ENCODE data around the gene NUP153. TPM values are rescaled to one million over a fixed set of nuclear protein-coding genes. Genes with fewer than 3 reads are reported as not detected.
"Not testable (repeated sequence)": the region's sequence is repeated elsewhere in the genome, so short reads cannot be mapped to it uniquely, and the experiment has no call there.

Gene NUP153
- polyA plus RNA-seq, 4 donors = 7.6 to 31.6 (median 8.6) TPM

DNA sequence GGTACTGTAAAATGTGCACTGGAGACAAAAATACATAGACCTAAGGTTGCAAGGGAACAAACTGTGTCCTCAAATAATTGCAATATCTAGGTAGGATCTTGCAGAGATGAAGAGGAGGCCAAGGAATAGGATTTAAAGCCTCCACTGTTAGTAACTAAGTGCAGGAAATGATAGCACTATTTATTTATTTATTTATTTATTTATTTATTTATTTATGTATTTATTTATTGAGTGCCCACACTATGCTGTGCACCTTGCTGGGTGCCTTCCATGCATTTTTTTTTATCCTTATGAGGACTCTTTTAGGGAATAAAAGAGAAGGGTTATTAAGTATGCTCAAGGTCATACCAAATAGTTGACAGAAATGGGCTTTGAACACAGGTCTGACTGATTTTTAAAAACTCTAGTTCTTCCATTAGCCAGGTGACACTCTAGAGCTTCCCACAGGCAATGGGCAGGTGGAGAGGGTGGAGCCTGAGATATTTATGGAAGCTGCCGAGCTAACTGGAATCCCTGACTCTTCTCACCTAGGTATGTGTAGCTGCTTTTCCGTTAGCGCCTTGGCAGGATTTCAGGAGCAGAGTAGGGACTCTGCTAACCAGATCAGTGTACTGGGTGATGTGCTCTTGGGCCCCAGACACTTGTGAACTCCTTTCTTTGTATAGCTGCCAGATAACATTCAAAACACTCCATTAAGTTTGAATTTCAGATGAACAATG lies 12.8 kb upstream of the NUP153 start:
- FAIRE-seq = no peak
- 34 to 52% (median 40%) methylated on average over 3 of the region's 3 CpGs for WGBS, 3 donors
- Histone ChIP-seq H3K27me3 (ENCODE audit: control insufficient read depth in 3 of 3, insufficient read depth in 3 of 3, low read length in 3 of 3) (peaks cover 0 to 4% (median 0%) of the 10 kb centered on the region in 3 donors), H3K36me3 (ENCODE audit: control insufficient read depth in 3 of 3, insufficient read depth in 2 of 3, low read depth in 1 of 3, low read length in 3 of 3) (no peaks in the 10 kb centered on the region), H3K9me3 (ENCODE audit: control insufficient read depth in 2 of 2, insufficient read depth in 1 of 2, low read depth in 1 of 2, low read length in 1 of 2) (no peaks in the 10 kb centered on the region), H3K27ac (ENCODE audit: low read depth in 1 of 3, low read length in 2 of 3) (no peak overlapping the region), H3K4me1 (ENCODE audit: control insufficient read depth in 3 of 3, insufficient read depth in 2 of 3, low read depth in 1 of 3, low read length in 2 of 3) (no peaks in the 10 kb centered on the region), H3K4me3 (ENCODE audit: low read depth in 1 of 3, low read length in 3 of 3) (no peak overlapping the region)
- no peak for DNase-seq

DNA sequence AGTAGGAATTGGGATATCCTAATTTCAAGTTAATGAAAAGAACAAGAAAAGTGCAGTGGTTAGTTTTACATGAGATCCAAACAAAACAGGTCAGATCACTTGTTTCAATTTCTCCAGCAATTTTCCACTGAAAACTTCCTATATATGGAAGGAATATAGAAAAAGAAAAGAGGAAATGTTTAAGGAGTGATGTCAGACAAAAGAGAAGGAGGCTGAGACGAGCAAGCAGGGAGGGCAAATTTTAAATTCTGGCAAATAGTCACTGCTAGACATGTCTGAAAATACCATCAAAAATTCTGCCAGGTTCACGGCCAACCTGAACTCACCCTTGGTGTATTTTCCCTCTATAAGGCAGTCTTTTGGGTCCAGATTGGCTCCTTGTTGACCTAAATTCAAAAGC lies 9.5 kb upstream of the NUP153 start:
- H3K27me3 ChIP-seq (ENCODE audit: control insufficient read depth in 3 of 3, insufficient read depth in 3 of 3, low read length in 3 of 3) = peaks cover 0 to 4% (median 0%) of the 10 kb centered on the region in 3 donors
- H3K4me1 ChIP-seq (ENCODE audit: control insufficient read depth in 3 of 3, insufficient read depth in 2 of 3, low read depth in 1 of 3, low read length in 2 of 3) = no peaks in the 10 kb centered on the region
- no peaks in the 10 kb centered on the region for H3K36me3 ChIP-seq (ENCODE audit: control insufficient read depth in 3 of 3, insufficient read depth in 2 of 3, low read depth in 1 of 3, low read length in 3 of 3)
- no peak overlapping the region for H3K4me3 ChIP-seq (ENCODE audit: low read depth in 1 of 3, low read length in 3 of 3)
- DNase-seq = no peak
- H3K27ac ChIP-seq (ENCODE audit: low read depth in 1 of 3, low read length in 2 of 3) = no peak overlapping the region
- FAIRE-seq = no peak
- no peaks in the 10 kb centered on the region for H3K9me3 ChIP-seq (ENCODE audit: control insufficient read depth in 2 of 2, insufficient read depth in 1 of 2, low read depth in 1 of 2, low read length in 1 of 2)
- WGBS, 3 donors = 54 to 67% (median 66%) methylated on average over 2 of the region's 2 CpGs

DNA sequence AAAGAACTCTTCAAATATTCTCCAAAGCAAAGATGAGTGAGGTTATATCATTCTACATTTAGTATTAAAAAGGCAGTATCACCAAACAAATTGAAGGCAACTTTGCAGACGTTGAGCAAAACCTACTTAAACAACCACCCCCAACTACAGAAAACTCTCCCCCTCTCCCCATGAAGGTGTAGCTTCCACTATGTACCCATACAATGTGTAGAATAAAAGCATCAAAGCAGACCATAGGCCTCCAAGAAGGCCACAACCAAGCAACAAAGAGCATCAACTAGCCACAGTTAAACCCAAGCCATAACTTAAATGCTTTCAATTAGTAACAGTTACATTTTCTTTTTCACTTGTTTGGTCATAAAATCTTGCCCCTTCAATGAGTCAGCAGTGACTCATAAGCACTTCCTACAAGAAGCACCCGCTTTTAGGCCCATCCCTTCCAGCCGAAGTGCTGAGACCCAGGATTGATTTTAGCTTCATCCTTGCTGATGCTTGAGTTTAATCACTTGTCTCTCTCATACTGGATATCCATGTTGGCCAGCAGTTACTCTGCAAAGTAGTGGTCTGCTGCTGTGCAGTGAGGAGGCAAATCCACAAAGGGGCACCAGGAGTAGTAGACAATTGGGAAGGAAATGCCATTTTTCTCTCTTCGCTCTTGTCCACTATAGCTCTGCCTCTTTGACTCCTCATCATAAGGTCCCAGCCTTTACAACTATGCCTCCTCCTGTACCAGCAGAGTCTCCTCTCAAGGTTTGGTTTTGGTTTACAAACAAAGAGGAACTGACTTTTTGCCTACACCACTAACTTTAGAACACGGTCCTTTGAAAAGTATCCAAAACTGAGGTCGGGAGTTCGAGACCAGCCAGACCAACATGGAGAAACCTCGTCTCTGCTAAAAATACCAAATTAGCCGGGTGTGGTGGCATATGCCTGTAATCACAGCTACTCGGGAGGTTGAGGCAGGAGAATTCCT lies 8.4 kb upstream of the NUP153 start:
- DNase-seq (no peak), FAIRE-seq (no peak)
- 57 to 64% (median 62%) methylated on average over 10 of the region's 10 CpGs for WGBS, 3 donors
- H3K9me3 ChIP-seq (ENCODE audit: control insufficient read depth in 2 of 2, insufficient read depth in 1 of 2, low read depth in 1 of 2, low read length in 1 of 2) = no peaks in the 10 kb centered on the region
- H3K36me3 ChIP-seq (ENCODE audit: control insufficient read depth in 3 of 3, insufficient read depth in 2 of 3, low read depth in 1 of 3, low read length in 3 of 3) = no peaks in the 10 kb centered on the region
- H3K4me3 ChIP-seq (ENCODE audit: low read depth in 1 of 3, low read length in 3 of 3) = no peak overlapping the region
- H3K27me3 ChIP-seq (ENCODE audit: control insufficient read depth in 3 of 3, insufficient read depth in 3 of 3, low read length in 3 of 3) = peaks cover 0 to 4% (median 0%) of the 10 kb centered on the region in 3 donors
- H3K27ac ChIP-seq (ENCODE audit: low read depth in 1 of 3, low read length in 2 of 3) = no peak overlapping the region
- H3K4me1 ChIP-seq (ENCODE audit: control insufficient read depth in 3 of 3, insufficient read depth in 2 of 3, low read depth in 1 of 3, low read length in 2 of 3) = no peaks in the 10 kb centered on the region

DNA sequence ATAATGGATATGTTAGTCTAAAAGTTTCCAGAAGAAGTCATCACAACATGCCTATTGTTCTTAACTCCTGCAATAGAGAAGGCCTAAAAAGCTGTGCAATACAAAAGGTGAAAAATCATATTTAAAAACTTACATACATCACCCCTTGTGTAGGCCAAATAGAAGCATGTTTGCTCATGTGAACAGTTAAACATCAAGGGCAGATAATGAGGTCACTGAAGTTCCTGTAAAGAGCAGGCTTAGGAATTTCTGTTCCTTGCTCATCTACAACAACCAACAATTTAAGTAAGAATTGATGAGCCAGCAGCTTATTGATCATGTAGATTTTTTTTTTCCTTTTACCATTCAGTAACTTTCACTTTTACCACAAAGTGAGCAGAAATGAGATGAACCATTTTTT lies 7.5 kb upstream of the NUP153 start:
- H3K27me3 ChIP-seq (ENCODE audit: control insufficient read depth in 3 of 3, insufficient read depth in 3 of 3, low read length in 3 of 3) = peaks cover 0 to 4% (median 0%) of the 10 kb centered on the region in 3 donors
- H3K27ac ChIP-seq (ENCODE audit: low read depth in 1 of 3, low read length in 2 of 3) = no peak overlapping the region
- H3K36me3 ChIP-seq (ENCODE audit: control insufficient read depth in 3 of 3, insufficient read depth in 2 of 3, low read depth in 1 of 3, low read length in 3 of 3) = no peaks in the 10 kb centered on the region
- no peaks in the 10 kb centered on the region for H3K4me1 ChIP-seq (ENCODE audit: control insufficient read depth in 3 of 3, insufficient read depth in 2 of 3, low read depth in 1 of 3, low read length in 2 of 3)
- no peak overlapping the region for H3K4me3 ChIP-seq (ENCODE audit: low read depth in 1 of 3, low read length in 3 of 3)
- no peaks in the 10 kb centered on the region for H3K9me3 ChIP-seq (ENCODE audit: control insufficient read depth in 2 of 2, insufficient read depth in 1 of 2, low read depth in 1 of 2, low read length in 1 of 2)
- DNase-seq (no peak), FAIRE-seq (no peak)

DNA sequence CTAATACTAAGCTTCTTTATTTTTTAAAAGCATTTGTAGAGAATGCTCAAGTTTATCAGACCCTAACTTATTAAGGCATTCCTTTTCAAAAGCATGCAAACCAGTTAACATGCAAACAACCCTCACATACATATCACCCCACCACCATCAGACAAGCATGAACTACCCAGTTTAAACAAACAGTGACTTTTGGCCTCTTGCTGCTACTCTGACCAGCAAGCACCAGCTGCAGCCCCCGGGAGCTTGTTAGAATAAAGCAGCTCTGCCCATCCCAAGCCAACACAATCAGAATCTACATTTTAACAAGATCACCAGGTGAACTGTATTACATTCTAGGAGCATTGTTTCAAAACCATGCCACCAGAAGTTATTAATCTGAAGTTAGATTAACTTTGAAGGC lies 5.9 kb upstream of the NUP153 start:
- 20 to 31% (median 25%) methylated on average over 1 of the region's 1 CpG for WGBS, 3 donors
- FAIRE-seq (no peak), DNase-seq (no peak)
- Histone ChIP-seq H3K27ac (ENCODE audit: low read depth in 1 of 3, low read length in 2 of 3) (no peak overlapping the region), H3K4me1 (ENCODE audit: control insufficient read depth in 3 of 3, insufficient read depth in 2 of 3, low read depth in 1 of 3, low read length in 2 of 3) (no peaks in the 10 kb centered on the region), H3K4me3 (ENCODE audit: low read depth in 1 of 3, low read length in 3 of 3) (no peak overlapping the region), H3K36me3 (ENCODE audit: control insufficient read depth in 3 of 3, insufficient read depth in 2 of 3, low read depth in 1 of 3, low read length in 3 of 3) (no peaks in the 10 kb centered on the region), H3K9me3 (ENCODE audit: control insufficient read depth in 2 of 2, insufficient read depth in 1 of 2, low read depth in 1 of 2, low read length in 1 of 2) (no peaks in the 10 kb centered on the region), H3K27me3 (ENCODE audit: control insufficient read depth in 3 of 3, insufficient read depth in 3 of 3, low read length in 3 of 3) (no peaks in the 10 kb centered on the region)

DNA sequence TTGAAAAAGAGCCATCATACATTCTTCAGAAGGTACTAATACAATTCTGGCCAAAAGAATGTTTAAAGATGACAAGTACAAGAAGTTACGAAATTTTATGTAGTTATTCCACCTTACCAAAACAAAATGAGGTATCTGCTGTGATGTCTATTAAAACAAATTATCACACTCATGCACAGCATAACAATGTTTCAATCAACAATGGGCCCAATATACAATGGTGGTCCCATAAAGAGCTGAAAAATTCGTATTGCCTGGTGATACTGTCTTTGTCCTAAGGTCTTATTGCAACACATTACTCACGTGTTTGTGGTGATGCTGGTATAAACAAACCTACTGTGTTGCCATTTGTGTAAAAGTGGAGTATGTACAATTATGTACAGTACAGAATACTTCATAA lies 3.6 kb upstream of the NUP153 start:
- no peaks in the 10 kb centered on the region for H3K9me3 ChIP-seq (ENCODE audit: control insufficient read depth in 2 of 2, insufficient read depth in 1 of 2, low read depth in 1 of 2, low read length in 1 of 2)
- FAIRE-seq = no peak
- no peaks in the 10 kb centered on the region for H3K36me3 ChIP-seq (ENCODE audit: control insufficient read depth in 3 of 3, insufficient read depth in 2 of 3, low read depth in 1 of 3, low read length in 3 of 3)
- no peak overlapping the region for H3K4me3 ChIP-seq (ENCODE audit: low read depth in 1 of 3, low read length in 3 of 3)
- H3K4me1 ChIP-seq (ENCODE audit: control insufficient read depth in 3 of 3, insufficient read depth in 2 of 3, low read depth in 1 of 3, low read length in 2 of 3) = no peaks in the 10 kb centered on the region
- no peak for DNase-seq
- H3K27ac ChIP-seq (ENCODE audit: low read depth in 1 of 3, low read length in 2 of 3) = no peak overlapping the region
- 65 to 72% (median 72%) methylated on average over 3 of the region's 3 CpGs for WGBS, 3 donors
- no peaks in the 10 kb centered on the region for H3K27me3 ChIP-seq (ENCODE audit: control insufficient read depth in 3 of 3, insufficient read depth in 3 of 3, low read length in 3 of 3)

DNA sequence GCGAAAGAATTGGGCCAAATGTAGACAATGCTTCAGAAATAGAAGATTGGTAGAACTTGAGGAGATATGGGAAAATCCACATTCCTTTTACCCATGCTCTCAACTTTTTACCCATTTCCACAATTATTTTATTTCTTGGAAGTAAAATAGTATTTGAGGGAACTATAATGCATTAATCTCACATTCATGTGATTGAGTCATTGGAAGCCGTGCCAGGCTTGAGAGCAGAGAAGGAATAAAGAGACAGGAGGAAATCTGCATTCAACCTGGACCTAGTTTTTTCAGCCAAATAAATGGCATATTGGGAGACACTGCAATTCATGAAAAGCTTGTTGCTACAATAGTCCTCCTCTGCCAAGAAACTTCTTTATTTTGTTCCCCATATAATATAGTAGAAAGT lies 2.8 kb upstream of the NUP153 start:
- Histone ChIP-seq H3K4me1 (ENCODE audit: control insufficient read depth in 3 of 3, insufficient read depth in 2 of 3, low read depth in 1 of 3, low read length in 2 of 3) (peaks cover 0 to 2% (median under 1%) of the 10 kb centered on the region in 3 donors), H3K36me3 (ENCODE audit: control insufficient read depth in 3 of 3, insufficient read depth in 2 of 3, low read depth in 1 of 3, low read length in 3 of 3) (no peaks in the 10 kb centered on the region), H3K27me3 (ENCODE audit: control insufficient read depth in 3 of 3, insufficient read depth in 3 of 3, low read length in 3 of 3) (no peaks in the 10 kb centered on the region), H3K27ac (ENCODE audit: low read depth in 1 of 3, low read length in 2 of 3) (no peak overlapping the region), H3K9me3 (ENCODE audit: control insufficient read depth in 2 of 2, insufficient read depth in 1 of 2, low read depth in 1 of 2, low read length in 1 of 2) (no peaks in the 10 kb centered on the region), H3K4me3 (ENCODE audit: low read depth in 1 of 3, low read length in 3 of 3) (no peak overlapping the region)
- WGBS, 3 donors = 92 to 100% (median 98%) methylated on average over 2 of the region's 2 CpGs
- no peak for DNase-seq
- FAIRE-seq = no peak

DNA sequence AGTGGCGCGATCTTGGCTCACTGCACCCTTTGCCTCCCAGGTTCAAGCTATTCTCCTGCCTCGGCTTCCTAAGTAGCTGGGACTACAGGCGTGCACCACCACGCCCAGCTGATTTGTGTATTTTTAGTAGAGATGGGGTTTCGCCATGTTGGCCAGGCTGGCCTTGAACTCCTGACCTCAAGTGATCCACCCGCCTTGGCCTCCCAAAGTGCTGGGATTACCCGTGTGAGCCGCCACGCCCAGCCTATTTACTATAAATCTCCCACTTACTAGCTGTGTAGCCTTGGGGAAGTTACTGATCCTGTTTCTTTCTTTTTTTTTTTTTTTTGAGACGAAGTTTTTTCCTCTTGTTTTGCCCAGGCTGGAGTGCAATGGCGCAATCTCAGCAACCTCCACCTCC lies 1.3 kb upstream of the NUP153 start:
- 57 to 75% (median 68%) methylated on average over 12 of the region's 12 CpGs for WGBS, 3 donors
- not testable (repeated sequence) for DNase-seq; H3K9me3 ChIP-seq (ENCODE audit: control insufficient read depth in 2 of 2, insufficient read depth in 1 of 2, low read depth in 1 of 2, low read length in 1 of 2); H3K4me1 ChIP-seq (ENCODE audit: control insufficient read depth in 3 of 3, insufficient read depth in 2 of 3, low read depth in 1 of 3, low read length in 2 of 3); H3K27ac ChIP-seq (ENCODE audit: low read depth in 1 of 3, low read length in 2 of 3); H3K4me3 ChIP-seq (ENCODE audit: low read depth in 1 of 3, low read length in 3 of 3); H3K36me3 ChIP-seq (ENCODE audit: control insufficient read depth in 3 of 3, insufficient read depth in 2 of 3, low read depth in 1 of 3, low read length in 3 of 3); FAIRE-seq; H3K27me3 ChIP-seq (ENCODE audit: control insufficient read depth in 3 of 3, insufficient read depth in 3 of 3, low read length in 3 of 3)

All from small intestine (tissue), 7 donors.